ENCODE measurements around the gene MED28.

DNA sequence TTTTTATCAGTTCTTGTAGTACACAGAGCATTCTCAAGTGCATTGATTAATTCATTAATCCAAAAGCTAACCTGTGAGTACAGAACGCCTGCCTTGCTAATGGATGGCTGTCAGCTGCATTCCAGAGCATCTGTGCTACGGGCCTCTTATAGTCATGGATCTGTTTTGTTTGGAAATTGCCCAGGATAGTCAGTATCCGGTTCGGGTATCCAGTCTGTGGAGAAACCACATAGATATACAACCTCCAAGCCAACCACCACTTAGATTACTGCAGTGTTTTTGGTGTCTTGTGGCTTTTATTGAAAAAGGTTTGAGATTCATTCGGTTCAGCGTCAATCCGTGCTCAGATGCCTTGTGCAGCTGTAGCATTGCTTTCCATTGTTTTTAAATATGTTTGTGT lies 33.5 kb upstream of the MED28 start:
- TF ChIP-seq, protein P1, sequence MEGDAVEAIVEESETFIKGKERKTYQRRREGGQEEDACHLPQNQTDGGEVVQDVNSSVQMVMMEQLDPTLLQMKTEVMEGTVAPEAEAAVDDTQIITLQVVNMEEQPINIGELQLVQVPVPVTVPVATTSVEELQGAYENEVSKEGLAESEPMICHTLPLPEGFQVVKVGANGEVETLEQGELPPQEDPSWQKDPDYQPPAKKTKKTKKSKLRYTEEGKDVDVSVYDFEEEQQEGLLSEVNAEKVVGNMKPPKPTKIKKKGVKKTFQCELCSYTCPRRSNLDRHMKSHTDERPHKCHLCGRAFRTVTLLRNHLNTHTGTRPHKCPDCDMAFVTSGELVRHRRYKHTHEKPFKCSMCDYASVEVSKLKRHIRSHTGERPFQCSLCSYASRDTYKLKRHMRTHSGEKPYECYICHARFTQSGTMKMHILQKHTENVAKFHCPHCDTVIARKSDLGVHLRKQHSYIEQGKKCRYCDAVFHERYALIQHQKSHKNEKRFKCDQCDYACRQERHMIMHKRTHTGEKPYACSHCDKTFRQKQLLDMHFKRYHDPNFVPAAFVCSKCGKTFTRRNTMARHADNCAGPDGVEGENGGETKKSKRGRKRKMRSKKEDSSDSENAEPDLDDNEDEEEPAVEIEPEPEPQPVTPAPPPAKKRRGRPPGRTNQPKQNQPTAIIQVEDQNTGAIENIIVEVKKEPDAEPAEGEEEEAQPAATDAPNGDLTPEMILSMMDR (IDR thresholded peaks at IDR 0.05) = no peak
- no peak for TF ChIP-seq POLR2A (IDR thresholded peaks at IDR 0.05)

All from transverse colon (tissue), 3 donors.